Muscle layer of duodenum (tissue), 2 donors: ENCODE results near the gene SLC41A3.

ENCODE experiments used
- H3K27ac ChIP-seq: one replicate; pipeline ENCODE4 v1.7.0; 2013; ENCODE audit warnings: mild to moderate bottlenecking, low read length
- H3K27me3 ChIP-seq: one replicate; pipeline ENCODE4 v1.7.0; 2013; ENCODE audit warnings: low read depth, mild to moderate bottlenecking, control low read depth, low read length
- H3K36me3 ChIP-seq, 2 donors: one replicate each; pipeline ENCODE4 v1.7.0; 2013; ENCODE audit warnings: low read length in 2 of 2, control low read depth in 1 of 2, mild to moderate bottlenecking in 1 of 2; ENCODE audit not compliant: insufficient read depth in 2 of 2, control insufficient read depth in 1 of 2
- H3K4me1 ChIP-seq, 2 donors: one replicate each; pipeline ENCODE4 v1.7.0; 2013; ENCODE audit warnings: low read length in 2 of 2, mild to moderate bottlenecking in 2 of 2, control low read depth in 1 of 2, moderate library complexity in 1 of 2; ENCODE audit not compliant: insufficient read depth in 2 of 2, control insufficient read depth in 1 of 2
- H3K4me3 ChIP-seq, 2 donors: one replicate each; pipeline ENCODE4 v1.7.0; 2013; ENCODE audit warnings: low read length in 2 of 2, low read depth in 1 of 2, mild to moderate bottlenecking in 1 of 2
- H3K9me3 ChIP-seq, 2 donors: one replicate each; pipeline ENCODE4 v1.7.0; 2013; ENCODE audit warnings: low read length in 2 of 2, control low read depth in 1 of 2, mild to moderate bottlenecking in 1 of 2; ENCODE audit not compliant: control insufficient read depth in 1 of 2
- donor health status: healthy.

SLC41A3 gene

DNA sequence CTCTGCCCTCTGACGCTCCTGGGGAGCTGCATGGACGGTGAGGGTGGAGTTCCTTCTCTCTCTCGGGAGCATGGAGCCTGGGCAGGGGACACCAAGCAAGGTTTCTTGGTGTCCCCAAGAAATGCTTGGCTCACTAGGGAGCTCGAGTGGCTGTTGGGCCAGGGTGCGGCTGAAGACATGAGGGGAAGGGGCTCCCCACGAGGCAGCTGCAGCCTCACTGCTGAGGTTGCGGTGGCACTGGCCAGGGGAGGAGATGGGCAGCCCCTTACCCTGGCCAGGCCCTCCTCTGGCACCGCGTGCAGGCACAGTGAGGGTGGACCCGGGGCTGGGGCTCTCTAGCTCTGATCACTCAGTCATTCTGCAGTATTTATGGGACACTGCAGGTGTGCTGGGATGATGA is 43.5 kb upstream of the SLC41A3 start:
- no peak overlapping the region for H3K27ac ChIP-seq
- no peaks in the 10 kb centered on the region for H3K36me3 ChIP-seq
- H3K9me3 ChIP-seq: no peaks in the 10 kb centered on the region
- H3K27me3 ChIP-seq: no peaks in the 10 kb centered on the region
- no peak overlapping the region for H3K4me3 ChIP-seq
- no peaks in the 10 kb centered on the region for H3K4me1 ChIP-seq

- Histone ChIP-seq H3K9me3 (no peaks in the 10 kb centered on the region), H3K4me1 (no peaks in the 10 kb centered on the region), H3K27me3 (no peaks in the 10 kb centered on the region), H3K27ac (no peak overlapping the region), H3K4me3 (no peak overlapping the region), H3K36me3 (no peaks in the 10 kb centered on the region)
These were observed 43.0 kb upstream of the SLC41A3 start for GRCh38 chr3:126126811-126127431.

GRCh38 chr3:126126286-126126685 is 42.4 kb upstream of the SLC41A3 start:
- H3K27me3 ChIP-seq: no peaks in the 10 kb centered on the region
- no peak overlapping the region for H3K4me3 ChIP-seq
- H3K9me3 ChIP-seq: no peaks in the 10 kb centered on the region
- H3K27ac ChIP-seq: no peak overlapping the region
- no peaks in the 10 kb centered on the region for H3K4me1 ChIP-seq
- H3K36me3 ChIP-seq: no peaks in the 10 kb centered on the region

GRCh38 chr3:126125781-126126251 is 41.9 kb upstream of the SLC41A3 start:
- no peaks in the 10 kb centered on the region for H3K9me3 ChIP-seq
- no peaks in the 10 kb centered on the region for H3K4me1 ChIP-seq
- no peaks in the 10 kb centered on the region for H3K27me3 ChIP-seq
- H3K36me3 ChIP-seq: no peaks in the 10 kb centered on the region
- H3K4me3 ChIP-seq: no peak overlapping the region
- H3K27ac ChIP-seq: no peak overlapping the region

- no peaks in the 10 kb centered on the region for H3K9me3 ChIP-seq
- H3K36me3 ChIP-seq: no peaks in the 10 kb centered on the region
- no peak overlapping the region for H3K4me3 ChIP-seq
- no peaks in the 10 kb centered on the region for H3K27me3 ChIP-seq
- H3K4me1 ChIP-seq: no peaks in the 10 kb centered on the region
- no peak overlapping the region for H3K27ac ChIP-seq
These were observed 41.4 kb upstream of the SLC41A3 start for GRCh38 chr3:126125341-126125740.

GRCh38 chr3:126124896-126125295 is 41.0 kb upstream of the SLC41A3 start:
- no peaks in the 10 kb centered on the region for H3K9me3 ChIP-seq
- H3K36me3 ChIP-seq: no peaks in the 10 kb centered on the region
- H3K27me3 ChIP-seq: no peaks in the 10 kb centered on the region
- H3K4me1 ChIP-seq: no peaks in the 10 kb centered on the region
- H3K4me3 ChIP-seq: no peak overlapping the region
- no peak overlapping the region for H3K27ac ChIP-seq

DNA sequence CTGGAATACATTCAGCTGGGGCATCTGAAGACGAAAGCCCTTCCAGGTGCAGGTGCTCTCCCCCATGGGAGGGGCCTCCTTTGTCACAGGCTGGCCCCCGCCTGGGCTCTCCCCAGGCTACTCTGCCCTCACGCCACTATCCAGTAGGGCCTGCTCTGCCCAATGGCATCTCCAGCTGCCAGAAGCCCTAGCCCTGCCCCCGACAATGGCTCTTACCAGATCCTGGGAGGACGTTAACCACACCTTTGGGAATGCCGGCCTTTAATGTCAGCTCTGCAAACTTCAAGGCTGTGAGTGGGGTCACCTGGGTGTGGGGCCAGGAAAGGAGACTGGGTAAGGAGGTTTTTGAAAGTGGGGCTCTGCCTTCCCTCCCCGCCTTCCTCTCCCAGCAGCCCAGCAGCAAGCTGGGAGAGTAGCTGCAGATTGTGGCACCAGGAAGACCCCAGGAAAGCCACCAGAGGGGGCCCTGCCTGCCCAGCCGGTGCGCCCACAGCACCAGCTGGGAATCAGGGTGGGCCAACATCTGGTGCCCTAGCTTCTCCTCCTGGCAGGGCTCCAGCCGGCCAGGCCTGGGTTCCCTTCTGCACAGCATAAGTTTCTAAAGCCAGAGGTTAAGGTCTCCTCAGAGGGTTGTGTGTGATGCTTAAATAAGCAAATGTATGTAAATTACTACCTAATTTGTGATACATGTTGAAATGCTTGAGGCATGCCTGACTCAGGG is 40.4 kb upstream of the SLC41A3 start:
- no peaks in the 10 kb centered on the region for H3K36me3 ChIP-seq
- H3K4me1 ChIP-seq: no peaks in the 10 kb centered on the region
- no peak overlapping the region for H3K4me3 ChIP-seq
- H3K27me3 ChIP-seq: no peaks in the 10 kb centered on the region
- H3K27ac ChIP-seq: no peak overlapping the region
- no peaks in the 10 kb centered on the region for H3K9me3 ChIP-seq

DNA sequence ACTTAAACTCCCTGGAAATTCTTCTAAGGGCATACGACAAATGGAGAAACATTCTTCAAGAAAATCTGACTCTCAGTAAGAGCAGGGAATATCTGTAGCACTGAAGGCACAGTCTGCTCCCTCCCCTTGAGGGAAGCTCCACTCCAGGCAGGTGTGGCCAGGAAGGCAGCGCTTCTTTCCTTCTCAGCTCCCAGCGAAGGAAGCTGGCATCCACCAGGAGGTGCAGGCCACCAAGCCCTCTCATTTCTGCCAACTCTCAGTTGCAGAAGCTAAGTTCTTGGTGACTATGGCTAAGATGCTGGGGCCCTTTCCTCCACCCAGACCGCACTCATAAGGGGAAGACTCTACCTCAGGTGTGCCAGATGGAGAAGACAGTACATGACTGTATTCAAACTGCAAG is 37.7 kb upstream of the SLC41A3 start:
- no peak overlapping the region for H3K27ac ChIP-seq
- H3K9me3 ChIP-seq: no peaks in the 10 kb centered on the region
- H3K4me3 ChIP-seq: no peak overlapping the region
- no peaks in the 10 kb centered on the region for H3K27me3 ChIP-seq
- no peaks in the 10 kb centered on the region for H3K4me1 ChIP-seq
- H3K36me3 ChIP-seq: no peaks in the 10 kb centered on the region

DNA sequence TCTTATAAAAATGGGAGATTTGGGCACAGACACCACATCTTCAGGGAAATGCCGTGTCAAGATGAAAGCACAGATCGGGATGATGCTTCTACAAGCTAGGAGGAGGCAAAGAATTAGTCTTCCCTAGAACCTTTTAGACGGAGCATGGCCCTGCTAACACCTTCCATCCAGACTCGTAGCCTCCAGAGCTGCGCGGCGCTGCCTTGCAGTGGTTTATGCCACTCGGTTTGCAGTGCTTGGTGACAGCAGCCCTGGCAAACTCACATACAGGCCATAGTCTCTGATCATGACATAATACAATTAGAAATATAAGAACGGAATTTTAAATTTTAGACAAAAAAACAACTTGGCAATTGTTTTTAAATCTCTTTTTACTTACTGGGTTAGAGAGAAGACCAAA is 37.1 kb upstream of the SLC41A3 start:
- Histone ChIP-seq H3K4me3 (no peak overlapping the region), H3K4me1 (no peaks in the 10 kb centered on the region), H3K9me3 (no peaks in the 10 kb centered on the region), H3K27ac (no peak overlapping the region), H3K36me3 (no peaks in the 10 kb centered on the region), H3K27me3 (no peaks in the 10 kb centered on the region)

DNA sequence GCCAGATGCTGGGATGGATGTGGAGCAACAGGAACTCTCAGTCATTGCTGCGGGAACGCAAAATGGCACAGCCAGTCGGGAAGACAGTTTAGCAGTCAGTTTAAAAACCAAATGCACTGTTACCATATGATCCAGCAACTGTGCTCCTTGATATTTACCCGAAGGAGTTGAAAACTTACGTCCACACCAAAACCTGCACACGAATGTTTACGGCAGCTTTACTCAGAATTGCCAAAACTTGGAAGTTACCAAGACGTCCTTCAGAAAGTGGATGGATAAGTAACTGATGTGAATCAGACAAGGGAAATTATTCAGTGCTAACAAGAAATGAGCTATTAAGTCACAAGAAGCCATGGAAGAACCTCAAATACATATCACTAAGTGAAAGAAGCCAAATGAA is 36.1 kb upstream of the SLC41A3 start:
- no peaks in the 10 kb centered on the region for H3K9me3 ChIP-seq
- no peaks in the 10 kb centered on the region for H3K4me1 ChIP-seq
- no peaks in the 10 kb centered on the region for H3K27me3 ChIP-seq
- H3K27ac ChIP-seq: no peak overlapping the region
- H3K4me3 ChIP-seq: no peak overlapping the region
- no peaks in the 10 kb centered on the region for H3K36me3 ChIP-seq

GRCh38 chr3:126119008-126119675 is 35.2 kb upstream of the SLC41A3 start:
- no peak overlapping the region for H3K4me3 ChIP-seq
- no peaks in the 10 kb centered on the region for H3K9me3 ChIP-seq
- H3K27me3 ChIP-seq: no peaks in the 10 kb centered on the region
- no peaks in the 10 kb centered on the region for H3K36me3 ChIP-seq
- no peak overlapping the region for H3K27ac ChIP-seq
- no peaks in the 10 kb centered on the region for H3K4me1 ChIP-seq
